ENCODE results near the gene SLC47A2. TPM values are rescaled to one million over a fixed set of nuclear protein-coding genes. Genes with fewer than 3 reads are reported as not detected.
"Not testable (repeated sequence)": the region's sequence is repeated elsewhere in the genome, so short reads cannot be mapped to it uniquely, and the experiment has no call there.

Gene SLC47A2
- total RNA-seq, 4 donors from 2014 or later, result 0.27 to 1.1 (median 0.32) TPM; not detected in 1

GRCh38 chr17:19670908-19671307 is 45.5 kb downstream of the SLC47A2 start:
- H3K4me3 ChIP-seq, result no peak overlapping the region
- in situ Hi-C loops (cut with MboI; ENCODE audit: low pct_ligation_motif_present in 1 of 4, low pct_unique_long_range_greater_than_20kb in 1 of 4, low sequenced_read_pairs in 3 of 4), result loop anchor here in 3 of 4 donors (10.0 to 25.0 kb wide), 2 partner anchors 64 to 91 kb away; no protein-coding TSS in a partner anchor

GRCh38 chr17:19669680-19670079 is 46.7 kb downstream of the SLC47A2 start:
- H3K36me3 ChIP-seq; H3K4me3 ChIP-seq; intact Hi-C loops (cut with DNase I; ENCODE audit: low total_unique reads); H3K27ac ChIP-seq; DNase-seq; H3K27me3 ChIP-seq; H3K9me3 ChIP-seq: not testable (repeated sequence)
- H3K4me1 ChIP-seq, result peaks cover 0 to 29% (median 9%) of the 10 kb centered on the region in 4 donors
- in situ Hi-C loops (cut with MboI; ENCODE audit: low pct_ligation_motif_present in 1 of 4, low pct_unique_long_range_greater_than_20kb in 1 of 4, low sequenced_read_pairs in 3 of 4), result loop anchor here in 3 of 4 donors (10.0 to 25.0 kb wide), 2 partner anchors 65 to 93 kb away; no protein-coding TSS in a partner anchor
- WGBS, 2 donors (ENCODE audit: low coverage in 1 of 2), result 94 to 100% methylated on average over 4 to 7 of the region's 7 CpGs

More at GRCh38 chr17:19670908-19671307, 45.5 kb downstream of the SLC47A2 start:
- intact Hi-C loops (cut with DNase I; ENCODE audit: low total_unique reads), result no loop called here
- Histone ChIP-seq H3K27me3 (no peaks in the 10 kb centered on the region), H3K27ac (peak overlapping the region in 1 of 4 donors; percentile 65), H3K4me1 (peaks cover 0 to 29% (median 9%) of the 10 kb centered on the region in 4 donors), H3K9me3 (no peaks in the 10 kb centered on the region), H3K36me3 (peaks cover 0 to 10% (median 3%) of the 10 kb centered on the region in 4 donors)
- TF ChIP-seq POLR2AphosphoS5 (IDR thresholded peaks at IDR 0.05) (no peak), CTCF (IDR thresholded peaks at IDR 0.05) (no peak), POLR2A (IDR thresholded peaks at IDR 0.05) (no peak), EP300 (IDR thresholded peaks at IDR 0.05; ENCODE audit: low read depth) (no peak)
- DNase-seq, result no peak
- 85 to 100% methylated on average over 2 of the region's 2 CpGs for WGBS, 2 donors (ENCODE audit: low coverage in 1 of 2)

- Histone ChIP-seq H3K27me3 (no peaks in the 10 kb centered on the region), H3K9me3 (no peaks in the 10 kb centered on the region), H3K36me3 (peaks cover 0 to 32% (median 6%) of the 10 kb centered on the region in 4 donors), H3K4me3 (no peak overlapping the region), H3K27ac (no peak overlapping the region), H3K4me1 (peaks cover 0 to 6% (median 1%) of the 10 kb centered on the region in 4 donors)
- intact Hi-C loops (cut with DNase I; ENCODE audit: low total_unique reads) (loop anchor here (5.0 kb wide), 1 partner anchor 92 kb away; no protein-coding TSS in a partner anchor), in situ Hi-C loops (cut with MboI; ENCODE audit: low pct_ligation_motif_present in 1 of 4, low pct_unique_long_range_greater_than_20kb in 1 of 4, low sequenced_read_pairs in 3 of 4) (loop anchor here in 2 of 4 donors (25.0 kb wide), 1 partner anchor 98 kb away; no protein-coding TSS in a partner anchor)
- no peak for TF ChIP-seq CTCF (IDR thresholded peaks at IDR 0.05)
- no peak for TF ChIP-seq POLR2A (IDR thresholded peaks at IDR 0.05)
- no peak for TF ChIP-seq POLR2AphosphoS5 (IDR thresholded peaks at IDR 0.05)
- TF ChIP-seq EP300 (IDR thresholded peaks at IDR 0.05; ENCODE audit: low read depth), result no peak
- DNase-seq, result no peak
- WGBS, 2 donors (ENCODE audit: low coverage in 1 of 2), result 96 to 100% methylated on average over 1 to 4 of the region's 4 CpGs
Observed at GRCh38 chr17:19664821-19665181, 51.6 kb downstream of the SLC47A2 start.

GRCh38 chr17:19664136-19664820 is 52.1 kb downstream of the SLC47A2 start:
- Histone ChIP-seq H3K4me1 (peaks cover 0 to 6% (median 1%) of the 10 kb centered on the region in 4 donors), H3K9me3 (no peaks in the 10 kb centered on the region), H3K27me3 (no peaks in the 10 kb centered on the region), H3K27ac (no peak overlapping the region), H3K4me3 (no peak overlapping the region), H3K36me3 (peaks cover 0 to 32% (median 6%) of the 10 kb centered on the region in 4 donors)
- DNase-seq, result no peak
- in situ Hi-C loops (cut with MboI; ENCODE audit: low pct_ligation_motif_present in 1 of 4, low pct_unique_long_range_greater_than_20kb in 1 of 4, low sequenced_read_pairs in 3 of 4) (loop anchor here in 2 of 4 donors (25.0 kb wide), 1 partner anchor 98 kb away; no protein-coding TSS in a partner anchor), intact Hi-C loops (cut with DNase I; ENCODE audit: low total_unique reads) (loop anchor here (5.0 kb wide), 1 partner anchor 93 kb away; no protein-coding TSS in a partner anchor)
- 49 to 80% methylated on average over 2 to 5 of the region's 5 CpGs for WGBS, 2 donors (ENCODE audit: low coverage in 1 of 2)
- TF ChIP-seq POLR2AphosphoS5 (IDR thresholded peaks at IDR 0.05) (no peak), CTCF (IDR thresholded peaks at IDR 0.05) (no peak), EP300 (IDR thresholded peaks at IDR 0.05; ENCODE audit: low read depth) (no peak), POLR2A (IDR thresholded peaks at IDR 0.05) (no peak)

All from transverse colon (tissue), 4 donors.